Stimulated activated CD8-positive, alpha-beta memory T cell treated with anti-CD3 and anti-CD28 coated beads, Interleukin-2, amount 100 ng/mL, for 1 hour (primary cell): Measurements from ENCODE around the gene NCEH1.
"Not testable (repeated sequence)": the region's sequence is repeated elsewhere in the genome, so short reads cannot be mapped to it uniquely, and the experiment has no call there.

Experiments used
- DNase-seq, 2 donors: peaks; one replicate each; pipeline ENCODE4 v3.0.0-alpha.2; 2020; ENCODE audit warnings: low read depth in 2 of 2

The NCEH1 gene

GRCh38 chr3:172613845-172614244 is 97.0 kb downstream of the NCEH1 start:
- DNase-seq = no peak

- DNase-seq = no peak
Measured at GRCh38 chr3:172612871-172613678, 97.8 kb downstream of the NCEH1 start.

DNA sequence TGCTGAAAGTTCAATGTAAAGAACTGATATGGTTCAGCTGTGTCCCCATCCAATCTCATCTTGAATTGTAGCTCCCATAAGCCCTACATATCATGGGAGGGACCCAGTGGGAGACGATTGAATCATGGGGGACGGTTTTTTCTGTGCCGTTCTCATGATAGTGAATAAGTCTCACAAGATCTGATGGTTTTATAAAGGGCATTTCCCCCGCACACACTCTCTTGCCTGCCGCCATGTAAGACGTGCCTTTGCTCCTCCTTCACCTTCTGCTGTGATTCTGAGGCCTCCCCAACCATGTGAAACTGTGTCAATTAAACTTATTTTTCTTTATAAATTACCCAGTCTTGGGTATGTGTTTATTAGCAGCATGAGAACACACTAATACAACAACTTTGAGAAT is 101.1 kb downstream of the NCEH1 start:
- no peak for DNase-seq

GRCh38 chr3:172608575-172608974 is 102.3 kb downstream of the NCEH1 start:
- DNase-seq = no peak

DNA sequence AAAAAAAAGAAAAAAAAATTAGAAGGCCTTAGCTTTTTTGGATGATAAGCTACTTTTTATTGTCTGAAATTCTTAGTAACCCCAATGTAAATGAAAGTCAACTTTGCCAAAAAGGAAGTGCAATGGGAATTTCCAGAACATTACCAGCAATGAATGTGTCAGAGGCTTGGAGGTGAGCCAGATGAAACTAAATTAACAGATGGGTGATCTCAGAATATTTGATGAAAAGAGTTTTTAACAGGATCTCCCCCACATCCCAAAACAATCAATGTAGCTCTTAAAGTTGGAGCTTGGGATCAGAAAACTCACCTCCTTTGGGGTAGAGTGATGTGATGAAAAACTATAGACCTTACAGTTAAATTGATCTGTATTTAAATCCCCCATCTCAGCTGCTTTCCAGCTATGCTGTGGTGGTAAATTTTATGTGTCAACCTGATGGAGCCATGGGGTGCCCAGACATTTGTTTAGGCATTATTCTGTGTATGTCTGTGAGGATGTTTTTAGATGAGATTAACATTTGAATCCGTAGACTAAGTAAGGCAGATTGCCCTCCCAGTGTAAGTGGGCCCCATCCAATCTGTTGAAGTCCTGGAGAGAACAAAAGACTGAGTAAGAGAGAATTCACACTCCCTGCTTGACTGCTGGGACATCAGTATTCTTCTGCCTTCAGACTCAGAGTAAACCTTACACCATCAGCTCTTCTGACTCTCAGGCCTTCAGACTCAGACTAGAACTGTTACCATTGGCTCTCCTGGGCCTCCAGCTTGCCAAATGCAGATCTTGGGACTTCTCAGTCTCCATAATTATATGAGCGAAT is 103.4 kb downstream of the NCEH1 start:
- no peak for DNase-seq

GRCh38 chr3:172606021-172606420 is 104.8 kb downstream of the NCEH1 start:
- no peak for DNase-seq

DNA sequence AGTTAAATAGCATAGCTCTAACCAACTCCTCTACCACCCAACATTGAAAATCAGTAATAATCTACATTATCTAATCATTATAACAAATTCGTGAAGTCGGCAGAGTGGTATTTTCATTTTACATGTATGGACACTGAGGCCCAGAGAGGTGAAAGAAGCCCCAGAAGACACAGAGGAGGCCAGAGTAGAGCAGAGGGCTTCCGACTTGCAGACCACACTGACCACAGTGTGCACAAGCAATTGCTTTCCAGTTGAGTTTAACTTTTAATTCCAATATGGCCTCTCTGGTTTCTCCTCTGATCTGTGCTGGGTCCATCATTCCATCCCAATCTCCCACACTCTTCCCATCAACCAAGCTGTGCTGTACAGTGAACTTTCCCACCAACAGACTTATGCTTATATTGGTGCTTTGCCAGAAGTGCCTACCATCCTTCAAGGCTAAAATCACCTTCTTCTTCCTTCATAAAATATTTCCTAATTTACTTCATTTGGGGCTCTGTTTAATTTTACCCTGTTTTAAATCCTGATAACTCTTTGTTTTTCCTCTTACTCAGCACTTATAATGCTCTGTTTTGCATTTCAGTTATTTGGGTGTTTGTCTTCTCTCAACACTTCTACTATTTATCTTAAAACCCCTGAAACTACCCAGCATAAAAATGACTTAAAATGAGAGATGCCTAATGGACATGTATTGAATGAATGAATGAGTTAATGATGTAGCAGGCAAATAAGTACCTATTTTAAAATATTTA is 105.8 kb downstream of the NCEH1 start:
- DNase-seq = no peak

GRCh38 chr3:172601066-172601832 is 109.6 kb downstream of the NCEH1 start:
- no peak for DNase-seq

DNA sequence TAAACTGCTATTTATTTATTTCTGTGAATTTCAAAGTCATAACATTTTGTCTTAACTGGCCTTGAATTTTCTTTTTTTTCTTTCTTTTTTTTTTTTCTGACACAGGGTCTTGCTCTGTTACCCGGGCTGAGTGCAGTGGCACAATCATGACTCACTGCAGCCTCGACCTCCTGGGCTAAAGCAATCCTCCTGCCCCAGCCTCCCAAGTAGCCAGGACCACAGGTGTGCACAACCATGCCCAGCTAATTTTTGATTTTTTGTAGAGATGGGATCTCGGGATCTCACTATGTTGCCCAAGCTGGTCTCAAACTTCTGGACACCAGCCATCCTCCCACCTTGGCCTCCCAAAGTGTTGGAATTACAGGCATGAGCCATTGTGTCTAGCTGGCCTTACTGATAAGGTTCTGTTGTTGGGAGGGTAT is 110.2 kb downstream of the NCEH1 start:
- no peak for DNase-seq

DNA sequence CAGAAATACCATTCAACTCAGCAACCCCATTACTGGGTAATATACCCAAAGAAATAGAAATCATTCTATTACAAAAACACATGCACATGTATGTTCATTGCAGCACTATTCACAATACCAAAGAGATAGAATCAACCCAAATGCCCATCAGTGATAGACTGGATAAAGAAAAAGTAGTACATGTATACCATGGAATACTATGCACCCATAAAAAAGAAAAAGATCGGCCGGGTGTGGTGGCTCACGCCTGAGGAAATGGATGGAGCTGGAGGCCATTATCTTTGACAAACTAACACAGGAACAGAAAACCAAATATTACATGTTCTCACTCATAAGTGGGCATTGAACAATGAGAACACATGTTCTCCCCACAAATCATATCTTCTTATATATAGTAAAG is 112.0 kb downstream of the NCEH1 start:
- DNase-seq = no peak

GRCh38 chr3:172596394-172596706 is 114.5 kb downstream of the NCEH1 start:
- DNase-seq = no peak

- peak in 1 of 2 donors; percentile 14 for DNase-seq
Measured at GRCh38 chr3:172595664-172596393, 115.0 kb downstream of the NCEH1 start.

DNA sequence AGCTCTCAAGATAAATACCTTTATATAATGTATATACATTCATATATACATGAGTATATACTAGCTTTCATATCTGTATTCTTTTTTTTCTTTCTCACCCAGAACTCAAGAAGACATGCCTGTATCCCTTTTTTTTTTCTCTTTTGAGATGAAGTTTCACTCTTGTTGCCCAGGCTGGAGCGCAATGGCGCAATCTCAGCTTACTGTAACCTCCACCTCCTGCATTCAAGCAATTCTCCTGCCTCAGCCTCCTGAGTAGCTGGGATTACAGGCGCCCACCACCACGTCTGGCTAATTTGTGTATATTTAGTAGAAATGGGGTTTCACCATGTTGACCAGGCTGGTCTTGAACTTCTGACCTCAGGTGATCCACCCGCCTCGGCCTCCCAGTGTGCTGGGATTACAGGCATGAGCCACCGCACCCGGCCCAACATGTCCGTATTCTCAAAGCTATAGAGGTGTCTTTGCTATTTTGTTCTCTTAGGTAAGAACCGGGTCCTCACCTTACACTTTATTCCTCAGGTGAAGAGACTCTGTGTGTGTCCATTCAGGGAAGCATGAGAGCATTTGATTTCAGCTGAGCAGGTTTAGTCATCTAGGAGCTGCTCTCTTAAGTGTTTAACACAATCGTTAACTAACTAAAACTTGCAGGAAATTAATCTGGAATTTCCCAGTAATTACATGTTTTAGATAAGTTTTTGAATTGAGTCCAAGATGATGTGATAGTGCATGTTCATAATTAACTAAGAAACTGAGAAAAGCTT is 115.8 kb downstream of the NCEH1 start:
- DNase-seq = not testable (repeated sequence)

DNA sequence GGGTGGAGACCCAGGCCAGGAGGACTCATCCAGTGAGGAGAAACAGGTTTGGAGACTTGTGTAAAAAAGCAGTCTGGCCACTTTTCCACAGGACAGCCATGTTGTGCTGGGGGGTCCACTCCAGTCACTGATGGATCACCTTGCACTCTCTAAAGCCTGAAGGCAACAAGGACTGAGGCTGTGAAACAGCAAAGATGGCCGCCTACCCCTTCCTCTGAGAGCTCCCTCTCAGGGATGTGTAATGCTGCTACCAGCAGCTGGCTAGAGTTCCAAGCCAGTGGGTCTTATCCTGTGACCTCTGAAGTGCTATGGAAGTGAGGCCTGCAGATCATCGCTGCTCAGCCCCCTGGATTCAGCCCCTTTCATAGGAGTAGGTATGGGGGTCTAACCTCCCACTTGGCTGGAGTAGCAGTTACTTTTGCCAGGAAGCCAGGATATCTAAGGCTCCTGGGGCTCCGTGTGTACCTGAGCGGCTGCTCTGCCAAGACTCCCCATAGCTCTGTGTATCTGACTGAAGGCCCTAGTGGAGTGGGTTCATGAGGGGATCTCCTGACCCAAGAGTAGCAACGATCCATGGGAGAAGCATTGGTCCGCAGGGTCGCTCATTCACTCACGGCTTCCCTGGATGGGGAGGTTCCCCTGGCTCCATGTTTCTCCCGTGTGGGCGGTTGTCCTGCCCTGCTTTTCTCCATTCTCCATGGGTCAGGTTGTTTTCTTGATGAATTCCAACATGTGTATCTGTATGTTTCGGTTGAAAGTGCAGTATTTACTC is 117.8 kb downstream of the NCEH1 start:
- DNase-seq = no peak

DNA sequence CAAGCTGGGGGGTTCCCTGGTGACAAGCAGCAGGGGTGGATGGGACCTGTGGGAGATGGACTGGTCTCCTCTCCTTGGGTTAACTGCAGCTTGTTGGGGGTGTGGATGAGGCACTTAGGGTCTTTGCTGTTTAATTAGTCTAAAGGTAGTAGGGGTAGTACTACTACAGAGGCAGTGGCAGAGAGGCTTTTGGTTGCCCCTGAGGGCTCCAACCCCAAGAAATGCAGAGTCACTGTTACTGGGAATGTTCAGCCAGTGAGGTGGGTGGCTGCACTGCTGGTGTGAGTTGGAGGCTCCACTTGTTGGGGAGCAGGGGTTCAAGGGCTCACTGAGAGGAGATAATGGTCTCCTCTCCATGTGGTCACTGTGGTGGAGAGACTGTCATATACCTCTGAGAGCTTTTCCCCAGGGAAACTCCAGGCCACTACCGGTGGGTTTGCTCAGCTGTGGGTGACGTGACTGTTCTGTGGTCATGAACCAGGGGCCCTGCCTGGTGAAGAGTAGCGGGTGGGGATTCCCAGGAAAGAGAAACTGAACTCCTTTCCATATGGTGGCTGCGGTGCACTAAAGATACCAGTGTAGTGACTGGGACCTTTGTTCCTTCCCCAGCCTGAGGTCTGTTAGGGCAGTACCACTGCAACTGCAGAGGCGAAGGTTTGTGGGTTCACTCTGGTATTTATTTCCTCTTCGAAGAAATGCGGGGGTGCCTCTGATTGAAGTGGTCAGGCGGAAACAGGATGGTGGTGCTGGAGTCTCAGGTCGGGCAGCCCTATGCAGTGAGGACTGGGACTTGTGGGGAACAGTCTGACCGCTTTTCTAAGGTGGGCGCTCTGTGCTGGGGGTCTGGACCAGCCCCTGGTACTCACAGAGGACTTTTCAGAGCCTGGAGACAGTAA is 118.7 kb downstream of the NCEH1 start:
- peak; percentile 27 to 62 for DNase-seq

DNA sequence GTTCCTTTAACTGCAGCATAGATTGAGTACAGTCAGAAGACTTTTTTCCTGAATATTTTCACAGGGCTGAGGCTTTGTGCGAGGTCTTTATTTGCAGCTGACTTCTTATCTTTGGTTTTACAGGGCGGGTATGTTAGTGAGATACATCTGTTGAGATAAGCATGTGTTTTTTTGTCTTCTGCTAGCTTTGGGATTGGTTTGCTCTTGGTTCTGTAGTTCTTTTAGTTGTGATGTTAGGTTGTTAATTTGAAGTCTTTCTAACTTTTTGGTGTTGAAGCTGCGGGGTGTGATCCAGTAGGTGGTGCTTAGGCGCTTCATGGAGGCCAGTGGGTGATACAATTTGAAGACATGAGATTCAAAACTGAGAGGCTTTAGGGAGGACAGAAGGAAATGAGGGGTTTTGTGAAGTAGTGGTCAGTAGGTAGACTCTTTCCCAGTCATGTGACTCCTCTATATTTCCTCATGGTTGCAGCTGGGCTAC is 119.7 kb downstream of the NCEH1 start:
- no peak for DNase-seq

- no peak for DNase-seq
Measured at GRCh38 chr3:172586436-172586835, 124.4 kb downstream of the NCEH1 start.

DNA sequence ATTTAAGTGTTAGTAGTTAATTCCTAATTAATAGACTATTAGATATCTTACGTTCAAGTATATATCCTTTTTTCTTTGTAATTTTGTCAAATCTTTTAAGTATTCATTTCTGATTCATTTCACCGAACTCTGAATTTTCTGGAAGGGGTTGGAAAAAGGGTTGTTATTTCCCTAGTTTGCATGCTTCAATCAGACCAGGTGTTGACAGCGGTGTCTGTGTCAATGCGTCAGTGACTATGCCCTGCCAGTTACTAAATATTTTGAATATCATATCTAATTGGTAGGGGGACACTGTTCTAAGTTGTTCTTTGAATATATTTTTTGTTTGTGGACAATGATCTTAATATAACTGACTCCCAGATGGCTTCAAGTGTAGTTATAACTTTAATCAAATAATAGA is 124.9 kb downstream of the NCEH1 start:
- DNase-seq = no peak
